ENCODE results near the gene LRRK1.

The LRRK1 gene

GRCh38 chr15:100893261-100893963, 25.7 kb upstream of the LRRK1 start:
- Histone ChIP-seq H3K4me1 (ENCODE audit: control insufficient read depth in 1 of 2, insufficient read depth in 2 of 2, low read length in 2 of 2) (peaks cover 0 to 5% of the 10 kb centered on the region in 2 donors), H3K4me3 (ENCODE audit: low read depth in 1 of 2, low read length in 2 of 2) (no peak overlapping the region), H3K27ac (ENCODE audit: low read length) (no peak overlapping the region), H3K9me3 (ENCODE audit: control insufficient read depth in 1 of 2, low read length in 2 of 2) (no peaks in the 10 kb centered on the region), H3K36me3 (ENCODE audit: control insufficient read depth in 1 of 2, insufficient read depth in 2 of 2, low read length in 2 of 2) (peaks cover 7 to 31% of the 10 kb centered on the region in 2 donors), H3K27me3 (ENCODE audit: low read depth, low read length) (peaks cover 3% of the 10 kb centered on the region)

GRCh38 chr15:100893964-100894295, 25.2 kb upstream of the LRRK1 start:
- H3K27me3 ChIP-seq (ENCODE audit: low read depth, low read length): peaks cover 3% of the 10 kb centered on the region
- peaks cover 7 to 34% of the 10 kb centered on the region in 2 donors for H3K36me3 ChIP-seq (ENCODE audit: control insufficient read depth in 1 of 2, insufficient read depth in 2 of 2, low read length in 2 of 2)
- no peaks in the 10 kb centered on the region for H3K9me3 ChIP-seq (ENCODE audit: control insufficient read depth in 1 of 2, low read length in 2 of 2)
- peaks cover 0 to 3% of the 10 kb centered on the region in 2 donors for H3K4me1 ChIP-seq (ENCODE audit: control insufficient read depth in 1 of 2, insufficient read depth in 2 of 2, low read length in 2 of 2)
- no peak overlapping the region for H3K4me3 ChIP-seq (ENCODE audit: low read depth in 1 of 2, low read length in 2 of 2)
- no peak overlapping the region for H3K27ac ChIP-seq (ENCODE audit: low read length)

- H3K4me3 ChIP-seq (ENCODE audit: low read depth in 1 of 2, low read length in 2 of 2): no peak overlapping the region
- H3K4me1 ChIP-seq (ENCODE audit: control insufficient read depth in 1 of 2, insufficient read depth in 2 of 2, low read length in 2 of 2): peaks cover 0 to under 1% of the 10 kb centered on the region in 2 donors
- H3K27ac ChIP-seq (ENCODE audit: low read length): no peak overlapping the region
- H3K36me3 ChIP-seq (ENCODE audit: control insufficient read depth in 1 of 2, insufficient read depth in 2 of 2, low read length in 2 of 2): peaks cover 7 to 40% of the 10 kb centered on the region in 2 donors
- H3K27me3 ChIP-seq (ENCODE audit: low read depth, low read length): peaks cover 3% of the 10 kb centered on the region
- H3K9me3 ChIP-seq (ENCODE audit: control insufficient read depth in 1 of 2, low read length in 2 of 2): no peaks in the 10 kb centered on the region
Observed at GRCh38 chr15:100895721-100896120, 23.4 kb upstream of the LRRK1 start.

- peaks cover 0 to 14% of the 10 kb centered on the region in 2 donors for H3K4me1 ChIP-seq (ENCODE audit: control insufficient read depth in 1 of 2, insufficient read depth in 2 of 2, low read length in 2 of 2)
- no peak overlapping the region for H3K4me3 ChIP-seq (ENCODE audit: low read depth in 1 of 2, low read length in 2 of 2)
- no peaks in the 10 kb centered on the region for H3K9me3 ChIP-seq (ENCODE audit: control insufficient read depth in 1 of 2, low read length in 2 of 2)
- H3K36me3 ChIP-seq (ENCODE audit: control insufficient read depth in 1 of 2, insufficient read depth in 2 of 2, low read length in 2 of 2): peaks cover 5 to 40% of the 10 kb centered on the region in 2 donors
- no peak overlapping the region for H3K27ac ChIP-seq (ENCODE audit: low read length)
- H3K27me3 ChIP-seq (ENCODE audit: low read depth, low read length): no peaks in the 10 kb centered on the region
Observed at GRCh38 chr15:100897221-100898151, 21.7 kb upstream of the LRRK1 start.

GRCh38 chr15:100898152-100898490, 21.0 kb upstream of the LRRK1 start:
- Histone ChIP-seq H3K9me3 (ENCODE audit: control insufficient read depth in 1 of 2, low read length in 2 of 2) (no peaks in the 10 kb centered on the region), H3K4me1 (ENCODE audit: control insufficient read depth in 1 of 2, insufficient read depth in 2 of 2, low read length in 2 of 2) (peaks cover 0 to 14% of the 10 kb centered on the region in 2 donors), H3K4me3 (ENCODE audit: low read depth in 1 of 2, low read length in 2 of 2) (no peak overlapping the region), H3K27ac (ENCODE audit: low read length) (no peak overlapping the region), H3K27me3 (ENCODE audit: low read depth, low read length) (no peaks in the 10 kb centered on the region), H3K36me3 (ENCODE audit: control insufficient read depth in 1 of 2, insufficient read depth in 2 of 2, low read length in 2 of 2) (peaks cover 0 to 37% of the 10 kb centered on the region in 2 donors)

- no peak overlapping the region for H3K27ac ChIP-seq (ENCODE audit: low read length)
- H3K4me3 ChIP-seq (ENCODE audit: low read depth in 1 of 2, low read length in 2 of 2): no peak overlapping the region
- H3K4me1 ChIP-seq (ENCODE audit: control insufficient read depth in 1 of 2, insufficient read depth in 2 of 2, low read length in 2 of 2): peaks cover 0 to 14% of the 10 kb centered on the region in 2 donors
- peaks cover 0 to 31% of the 10 kb centered on the region in 2 donors for H3K36me3 ChIP-seq (ENCODE audit: control insufficient read depth in 1 of 2, insufficient read depth in 2 of 2, low read length in 2 of 2)
- no peaks in the 10 kb centered on the region for H3K9me3 ChIP-seq (ENCODE audit: control insufficient read depth in 1 of 2, low read length in 2 of 2)
- H3K27me3 ChIP-seq (ENCODE audit: low read depth, low read length): no peaks in the 10 kb centered on the region
Observed at GRCh38 chr15:100898661-100899462, 20.3 kb upstream of the LRRK1 start.

- no peaks in the 10 kb centered on the region for H3K9me3 ChIP-seq (ENCODE audit: control insufficient read depth in 1 of 2, low read length in 2 of 2)
- no peak overlapping the region for H3K27ac ChIP-seq (ENCODE audit: low read length)
- H3K27me3 ChIP-seq (ENCODE audit: low read depth, low read length): no peaks in the 10 kb centered on the region
- H3K36me3 ChIP-seq (ENCODE audit: control insufficient read depth in 1 of 2, insufficient read depth in 2 of 2, low read length in 2 of 2): peaks cover 0 to 31% of the 10 kb centered on the region in 2 donors
- no peak overlapping the region for H3K4me3 ChIP-seq (ENCODE audit: low read depth in 1 of 2, low read length in 2 of 2)
- peaks cover 0 to 14% of the 10 kb centered on the region in 2 donors for H3K4me1 ChIP-seq (ENCODE audit: control insufficient read depth in 1 of 2, insufficient read depth in 2 of 2, low read length in 2 of 2)
Observed at GRCh38 chr15:100899601-100900000, 19.6 kb upstream of the LRRK1 start.

GRCh38 chr15:100900136-100900794, 18.9 kb upstream of the LRRK1 start:
- no peak overlapping the region for H3K27ac ChIP-seq (ENCODE audit: low read length)
- H3K36me3 ChIP-seq (ENCODE audit: control insufficient read depth in 1 of 2, insufficient read depth in 2 of 2, low read length in 2 of 2): peaks cover 0 to 34% of the 10 kb centered on the region in 2 donors
- no peak overlapping the region for H3K4me3 ChIP-seq (ENCODE audit: low read depth in 1 of 2, low read length in 2 of 2)
- no peaks in the 10 kb centered on the region for H3K9me3 ChIP-seq (ENCODE audit: control insufficient read depth in 1 of 2, low read length in 2 of 2)
- H3K4me1 ChIP-seq (ENCODE audit: control insufficient read depth in 1 of 2, insufficient read depth in 2 of 2, low read length in 2 of 2): peaks cover 0 to 14% of the 10 kb centered on the region in 2 donors
- no peaks in the 10 kb centered on the region for H3K27me3 ChIP-seq (ENCODE audit: low read depth, low read length)

- Histone ChIP-seq H3K4me3 (ENCODE audit: low read depth in 1 of 2, low read length in 2 of 2) (no peak overlapping the region), H3K36me3 (ENCODE audit: control insufficient read depth in 1 of 2, insufficient read depth in 2 of 2, low read length in 2 of 2) (peaks cover 0 to 35% of the 10 kb centered on the region in 2 donors), H3K9me3 (ENCODE audit: control insufficient read depth in 1 of 2, low read length in 2 of 2) (no peaks in the 10 kb centered on the region), H3K4me1 (ENCODE audit: control insufficient read depth in 1 of 2, insufficient read depth in 2 of 2, low read length in 2 of 2) (peaks cover 0 to 14% of the 10 kb centered on the region in 2 donors), H3K27me3 (ENCODE audit: low read depth, low read length) (no peaks in the 10 kb centered on the region), H3K27ac (ENCODE audit: low read length) (no peak overlapping the region)
Observed at GRCh38 chr15:100900795-100901169, 18.4 kb upstream of the LRRK1 start.

- no peaks in the 10 kb centered on the region for H3K9me3 ChIP-seq (ENCODE audit: control insufficient read depth in 1 of 2, low read length in 2 of 2)
- peaks cover 0 to 36% of the 10 kb centered on the region in 2 donors for H3K36me3 ChIP-seq (ENCODE audit: control insufficient read depth in 1 of 2, insufficient read depth in 2 of 2, low read length in 2 of 2)
- peak overlapping the region; percentile 65 for H3K27ac ChIP-seq (ENCODE audit: low read length)
- no peak overlapping the region for H3K4me3 ChIP-seq (ENCODE audit: low read depth in 1 of 2, low read length in 2 of 2)
- H3K4me1 ChIP-seq (ENCODE audit: control insufficient read depth in 1 of 2, insufficient read depth in 2 of 2, low read length in 2 of 2): peaks cover 0 to 14% of the 10 kb centered on the region in 2 donors
- H3K27me3 ChIP-seq (ENCODE audit: low read depth, low read length): no peaks in the 10 kb centered on the region
Observed at GRCh38 chr15:100901296-100901695, 17.9 kb upstream of the LRRK1 start.
